ENCODE results near the gene RRAS2.

The RRAS2 gene

DNA sequence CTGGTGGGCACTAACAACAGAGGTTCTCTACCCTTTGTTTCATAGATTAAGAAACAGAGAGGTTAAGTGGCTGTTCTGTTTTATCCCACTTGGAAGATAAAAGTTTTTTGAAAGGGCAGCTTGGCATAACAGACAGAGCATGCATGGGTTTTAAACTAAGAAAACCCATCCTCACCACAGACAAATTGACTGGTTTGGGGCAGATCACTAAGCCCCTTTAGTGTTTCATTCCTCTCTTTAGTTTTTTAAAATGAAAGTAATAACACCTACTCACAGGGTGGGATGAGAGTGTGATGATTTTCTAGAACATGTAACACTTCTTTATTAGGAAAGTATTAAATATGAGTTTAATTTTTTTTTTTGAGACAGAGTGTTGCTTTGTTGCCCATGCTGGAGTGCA lies 12.3 kb upstream of the RRAS2 start:
- peaks cover 2% of the 10 kb centered on the region; the same call in 1 of the 2 replicates for H3K4me1 ChIP-seq (ENCODE audit: control insufficient read depth, insufficient read depth, low read length)
- no peak overlapping the region for H3K27ac ChIP-seq (ENCODE audit: low read length)
- no peaks in the 10 kb centered on the region for H3K27me3 ChIP-seq (ENCODE audit: control insufficient read depth, insufficient read depth, low read length)
- H3K36me3 ChIP-seq (ENCODE audit: control insufficient read depth, insufficient read depth, low read length) = no peaks in the 10 kb centered on the region
- no peaks in the 10 kb centered on the region; the same call in 1 of the 2 replicates for H3K9me3 ChIP-seq (ENCODE audit: control insufficient read depth, insufficient read depth, low read length)
- DNase-seq (ENCODE audit: low read depth, low spot score) = no peak
- no peak overlapping the region for H3K4me3 ChIP-seq (ENCODE audit: low read length)

DNA sequence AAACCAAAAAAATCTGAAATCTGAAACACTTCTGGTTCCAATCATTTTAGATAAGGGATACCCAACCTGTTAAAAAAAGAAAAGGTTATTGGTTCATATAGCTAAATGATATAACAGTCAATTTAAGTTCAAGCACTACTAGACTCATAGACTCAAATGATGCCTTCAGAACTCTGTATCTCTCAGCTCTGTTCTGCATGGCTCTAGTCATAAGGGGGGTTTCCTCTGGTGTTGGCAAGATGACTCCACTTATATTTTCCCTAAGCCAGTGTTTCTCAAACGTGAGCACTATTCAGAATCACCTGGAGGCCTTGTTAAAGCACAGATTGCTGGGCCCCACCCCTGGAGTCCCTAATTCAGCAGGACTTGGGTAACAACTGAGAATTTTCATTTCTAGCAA lies 11.5 kb upstream of the RRAS2 start:
- no peak for DNase-seq (ENCODE audit: low read depth, low spot score)
- WGBS (ENCODE audit: insufficient coverage, insufficient read length) = no CpG with 5 or more reads among the region's 1 CpG
- Histone ChIP-seq H3K27me3 (ENCODE audit: control insufficient read depth, insufficient read depth, low read length) (no peaks in the 10 kb centered on the region), H3K9me3 (ENCODE audit: control insufficient read depth, insufficient read depth, low read length) (no peaks in the 10 kb centered on the region; the same call in 1 of the 2 replicates), H3K4me3 (ENCODE audit: low read length) (no peak overlapping the region), H3K27ac (ENCODE audit: low read length) (no peak overlapping the region), H3K4me1 (ENCODE audit: control insufficient read depth, insufficient read depth, low read length) (peaks cover 2% of the 10 kb centered on the region; the same call in 1 of the 2 replicates), H3K36me3 (ENCODE audit: control insufficient read depth, insufficient read depth, low read length) (no peaks in the 10 kb centered on the region)

DNA sequence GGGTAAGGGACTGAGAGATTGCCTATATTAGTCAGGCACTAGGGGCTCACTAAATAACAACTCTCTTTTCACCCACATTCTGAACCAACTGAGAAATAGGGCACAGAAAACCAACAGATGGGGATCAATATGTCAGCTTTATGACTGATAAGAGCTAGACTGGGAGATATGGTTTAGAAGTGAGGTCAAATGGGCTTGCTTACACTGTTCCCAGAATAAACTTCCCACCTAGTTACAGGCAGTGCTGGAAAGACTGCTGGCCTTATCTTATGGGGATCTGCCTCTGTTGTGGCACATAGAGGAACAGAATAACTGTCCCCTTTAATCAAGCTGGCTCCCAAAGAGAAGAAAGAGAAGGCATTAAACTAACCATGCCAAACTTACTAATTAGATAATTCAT lies 10.6 kb upstream of the RRAS2 start:
- no peak for DNase-seq (ENCODE audit: low read depth, low spot score)
- Histone ChIP-seq H3K27me3 (ENCODE audit: control insufficient read depth, insufficient read depth, low read length) (no peaks in the 10 kb centered on the region), H3K36me3 (ENCODE audit: control insufficient read depth, insufficient read depth, low read length) (no peaks in the 10 kb centered on the region), H3K4me3 (ENCODE audit: low read length) (no peak overlapping the region), H3K4me1 (ENCODE audit: control insufficient read depth, insufficient read depth, low read length) (peaks cover 2% of the 10 kb centered on the region; the same call in 1 of the 2 replicates), H3K9me3 (ENCODE audit: control insufficient read depth, insufficient read depth, low read length) (no peaks in the 10 kb centered on the region; the same call in 1 of the 2 replicates), H3K27ac (ENCODE audit: low read length) (no peak overlapping the region)

DNA sequence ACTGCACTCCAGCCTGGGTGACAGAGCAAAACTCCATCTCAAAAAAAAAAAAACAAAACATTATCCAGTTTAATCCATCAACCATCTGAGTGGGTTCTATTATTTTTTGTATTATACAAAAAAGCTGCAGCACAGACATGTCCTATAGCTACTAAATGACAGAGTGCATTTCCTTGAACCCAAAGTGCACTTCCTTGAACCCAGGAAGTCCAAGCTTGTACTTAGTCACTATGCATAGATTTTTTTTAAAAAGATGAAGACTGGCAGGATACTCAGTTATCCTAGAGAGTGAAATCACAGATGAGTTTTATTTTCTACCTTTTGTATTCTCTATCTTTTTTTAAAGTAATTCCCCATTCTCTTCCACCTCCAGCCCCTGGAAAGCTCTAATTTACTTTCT lies 8.0 kb upstream of the RRAS2 start:
- H3K4me3 ChIP-seq (ENCODE audit: low read length) = no peak overlapping the region
- no peaks in the 10 kb centered on the region for H3K9me3 ChIP-seq (ENCODE audit: control insufficient read depth, insufficient read depth, low read length)
- H3K27ac ChIP-seq (ENCODE audit: low read length) = no peak overlapping the region
- no peaks in the 10 kb centered on the region for H3K36me3 ChIP-seq (ENCODE audit: control insufficient read depth, insufficient read depth, low read length)
- no peak for DNase-seq (ENCODE audit: low read depth, low spot score)
- H3K27me3 ChIP-seq (ENCODE audit: control insufficient read depth, insufficient read depth, low read length) = no peaks in the 10 kb centered on the region
- peaks cover 3% of the 10 kb centered on the region; the same call in 1 of the 2 replicates for H3K4me1 ChIP-seq (ENCODE audit: control insufficient read depth, insufficient read depth, low read length)

DNA sequence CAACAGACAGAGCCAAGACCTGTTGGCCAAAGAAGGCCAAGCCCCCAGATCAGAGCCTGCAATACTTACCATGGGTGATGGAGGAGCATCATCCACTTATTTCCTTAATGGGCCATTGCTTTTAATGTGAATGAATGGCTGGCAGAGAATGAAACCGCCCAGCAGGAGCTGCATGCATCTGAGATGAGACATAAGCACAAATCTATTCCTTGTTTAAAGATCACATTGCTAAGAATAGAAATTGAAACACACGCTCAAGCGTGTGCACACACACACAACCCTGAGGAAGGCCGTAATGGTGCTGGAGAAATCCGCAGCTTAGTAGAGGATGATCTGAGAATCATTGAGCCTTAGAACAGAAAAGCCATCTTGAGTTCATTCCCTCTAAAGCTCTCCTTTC lies 5.3 kb upstream of the RRAS2 start:
- Histone ChIP-seq H3K4me1 (ENCODE audit: control insufficient read depth, insufficient read depth, low read length) (peaks cover 4% of the 10 kb centered on the region; the same call in 1 of the 2 replicates), H3K36me3 (ENCODE audit: control insufficient read depth, insufficient read depth, low read length) (no peaks in the 10 kb centered on the region), H3K27me3 (ENCODE audit: control insufficient read depth, insufficient read depth, low read length) (no peaks in the 10 kb centered on the region), H3K27ac (ENCODE audit: low read length) (no peak overlapping the region), H3K9me3 (ENCODE audit: control insufficient read depth, insufficient read depth, low read length) (no peaks in the 10 kb centered on the region), H3K4me3 (ENCODE audit: low read length) (no peak overlapping the region)
- WGBS (ENCODE audit: insufficient coverage, insufficient read length) = no CpG with 5 or more reads among the region's 5 CpGs
- DNase-seq (ENCODE audit: low read depth, low spot score) = no peak

DNA sequence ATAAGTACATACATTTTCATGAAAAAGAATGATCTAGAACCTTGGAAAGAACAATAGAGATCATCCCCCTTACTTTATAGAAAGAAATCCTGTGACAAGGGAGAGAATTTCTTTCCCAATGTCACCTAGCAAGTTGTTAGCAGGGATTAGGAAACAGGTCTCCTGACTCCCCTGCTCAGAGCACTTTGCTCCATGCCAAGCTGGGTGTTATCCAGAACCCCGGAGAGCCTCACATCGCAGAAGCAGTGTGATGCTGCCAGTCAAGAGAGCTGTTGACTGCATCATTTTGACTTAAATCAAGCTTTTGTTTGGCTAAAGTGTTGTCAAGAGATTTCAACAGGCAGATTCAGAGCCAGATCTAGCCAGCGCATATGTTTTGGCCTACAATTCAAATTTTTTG lies 3.6 kb upstream of the RRAS2 start:
- H3K4me3 ChIP-seq (ENCODE audit: low read length) = no peak overlapping the region
- H3K36me3 ChIP-seq (ENCODE audit: control insufficient read depth, insufficient read depth, low read length) = no peaks in the 10 kb centered on the region
- no CpG with 5 or more reads among the region's 3 CpGs for WGBS (ENCODE audit: insufficient coverage, insufficient read length)
- peaks cover 4% of the 10 kb centered on the region; the same call in 1 of the 2 replicates for H3K4me1 ChIP-seq (ENCODE audit: control insufficient read depth, insufficient read depth, low read length)
- H3K9me3 ChIP-seq (ENCODE audit: control insufficient read depth, insufficient read depth, low read length) = no peaks in the 10 kb centered on the region
- H3K27me3 ChIP-seq (ENCODE audit: control insufficient read depth, insufficient read depth, low read length) = no peaks in the 10 kb centered on the region
- no peak for DNase-seq (ENCODE audit: low read depth, low spot score)
- no peak overlapping the region for H3K27ac ChIP-seq (ENCODE audit: low read length)

DNA sequence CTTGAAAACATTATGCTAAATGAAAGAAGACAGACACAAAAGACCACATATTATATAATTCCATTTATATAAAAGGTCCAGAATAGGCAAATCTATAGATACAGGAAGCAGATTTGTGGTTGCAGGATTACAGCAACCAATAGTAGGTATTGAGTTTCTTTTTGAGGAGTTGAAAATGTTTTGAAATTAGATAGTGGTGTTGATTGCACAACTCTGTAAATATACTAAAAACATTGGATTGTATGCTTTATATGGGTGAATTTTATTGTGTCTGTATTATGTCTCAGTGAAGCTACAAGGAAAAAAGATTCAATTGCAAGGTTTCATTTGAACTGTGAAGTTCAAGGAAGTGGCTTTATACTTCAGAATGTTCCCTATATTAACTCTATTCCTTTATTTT lies 3.0 kb upstream of the RRAS2 start:
- Histone ChIP-seq H3K27ac (ENCODE audit: low read length) (no peak overlapping the region), H3K4me3 (ENCODE audit: low read length) (no peak overlapping the region), H3K27me3 (ENCODE audit: control insufficient read depth, insufficient read depth, low read length) (no peaks in the 10 kb centered on the region), H3K9me3 (ENCODE audit: control insufficient read depth, insufficient read depth, low read length) (no peaks in the 10 kb centered on the region), H3K4me1 (ENCODE audit: control insufficient read depth, insufficient read depth, low read length) (peaks cover 4% of the 10 kb centered on the region; the same call in 1 of the 2 replicates), H3K36me3 (ENCODE audit: control insufficient read depth, insufficient read depth, low read length) (no peaks in the 10 kb centered on the region)
- DNase-seq (ENCODE audit: low read depth, low spot score) = no peak

DNA sequence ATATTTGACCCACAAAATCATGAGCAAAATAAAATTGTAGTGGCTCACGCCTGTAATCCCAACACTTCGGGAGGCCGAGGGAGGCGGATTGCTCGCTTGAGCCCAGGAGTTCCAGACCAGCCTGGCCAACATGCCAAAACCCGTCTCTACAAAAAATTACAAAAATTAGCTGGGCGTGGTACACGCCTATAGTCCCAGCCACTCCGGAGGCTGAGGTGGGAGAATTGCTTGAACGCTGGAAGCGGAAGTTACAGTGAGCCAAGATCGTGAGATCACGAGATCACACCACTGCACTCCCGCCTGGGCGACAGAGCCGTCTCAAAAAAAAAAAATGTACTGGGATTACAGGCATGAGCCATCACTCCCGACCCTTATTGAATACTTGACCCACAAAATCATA lies 2.0 kb upstream of the RRAS2 start:
- Histone ChIP-seq H3K4me1 (ENCODE audit: control insufficient read depth, insufficient read depth, low read length) (peaks cover 4% of the 10 kb centered on the region; the same call in 1 of the 2 replicates), H3K4me3 (ENCODE audit: low read length) (no peak overlapping the region), H3K27me3 (ENCODE audit: control insufficient read depth, insufficient read depth, low read length) (no peaks in the 10 kb centered on the region), H3K36me3 (ENCODE audit: control insufficient read depth, insufficient read depth, low read length) (no peaks in the 10 kb centered on the region), H3K9me3 (ENCODE audit: control insufficient read depth, insufficient read depth, low read length) (no peaks in the 10 kb centered on the region), H3K27ac (ENCODE audit: low read length) (no peak overlapping the region)
- no peak for DNase-seq (ENCODE audit: low read depth, low spot score)
- WGBS (ENCODE audit: insufficient coverage, insufficient read length) = no CpG with 5 or more reads among the region's 17 CpGs

DNA sequence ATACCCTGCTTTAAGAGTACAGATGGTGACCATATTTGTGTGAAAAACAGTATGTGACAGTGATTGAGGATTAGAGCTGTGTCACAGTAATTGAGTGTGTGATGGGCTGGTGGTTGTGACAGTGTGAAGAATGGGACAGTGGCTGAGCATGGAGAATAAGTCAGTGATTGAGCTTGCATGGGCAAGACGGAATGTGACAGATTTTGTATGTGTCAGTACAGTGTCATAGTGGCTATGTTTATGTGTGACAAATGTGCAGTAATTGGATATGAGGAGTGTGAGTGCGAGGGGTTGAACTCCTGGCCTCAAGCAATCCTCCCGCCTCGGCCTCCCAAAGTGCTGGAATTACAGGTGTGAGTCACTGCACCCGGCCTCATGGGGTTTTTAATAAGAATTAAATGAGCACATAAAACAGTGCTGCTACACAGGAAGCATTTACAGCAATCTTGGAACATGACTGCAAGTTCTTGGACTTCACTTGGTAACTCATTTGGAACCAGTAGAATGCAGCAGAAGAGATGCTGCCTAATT lies 583 bp upstream of the RRAS2 start:
- no CpG with 5 or more reads among the region's 5 CpGs for WGBS (ENCODE audit: insufficient coverage, insufficient read length)
- DNase-seq (ENCODE audit: low read depth, low spot score) = no peak
- H3K9me3 ChIP-seq (ENCODE audit: control insufficient read depth, insufficient read depth, low read length) = no peaks in the 10 kb centered on the region
- no peaks in the 10 kb centered on the region for H3K36me3 ChIP-seq (ENCODE audit: control insufficient read depth, insufficient read depth, low read length)
- H3K27ac ChIP-seq (ENCODE audit: low read length) = no peak overlapping the region
- no peak overlapping the region; the same call in 1 of the 2 replicates for H3K4me3 ChIP-seq (ENCODE audit: low read length)
- peaks cover 4% of the 10 kb centered on the region; the same call in 1 of the 2 replicates for H3K4me1 ChIP-seq (ENCODE audit: control insufficient read depth, insufficient read depth, low read length)
- no peaks in the 10 kb centered on the region for H3K27me3 ChIP-seq (ENCODE audit: control insufficient read depth, insufficient read depth, low read length)

DNA sequence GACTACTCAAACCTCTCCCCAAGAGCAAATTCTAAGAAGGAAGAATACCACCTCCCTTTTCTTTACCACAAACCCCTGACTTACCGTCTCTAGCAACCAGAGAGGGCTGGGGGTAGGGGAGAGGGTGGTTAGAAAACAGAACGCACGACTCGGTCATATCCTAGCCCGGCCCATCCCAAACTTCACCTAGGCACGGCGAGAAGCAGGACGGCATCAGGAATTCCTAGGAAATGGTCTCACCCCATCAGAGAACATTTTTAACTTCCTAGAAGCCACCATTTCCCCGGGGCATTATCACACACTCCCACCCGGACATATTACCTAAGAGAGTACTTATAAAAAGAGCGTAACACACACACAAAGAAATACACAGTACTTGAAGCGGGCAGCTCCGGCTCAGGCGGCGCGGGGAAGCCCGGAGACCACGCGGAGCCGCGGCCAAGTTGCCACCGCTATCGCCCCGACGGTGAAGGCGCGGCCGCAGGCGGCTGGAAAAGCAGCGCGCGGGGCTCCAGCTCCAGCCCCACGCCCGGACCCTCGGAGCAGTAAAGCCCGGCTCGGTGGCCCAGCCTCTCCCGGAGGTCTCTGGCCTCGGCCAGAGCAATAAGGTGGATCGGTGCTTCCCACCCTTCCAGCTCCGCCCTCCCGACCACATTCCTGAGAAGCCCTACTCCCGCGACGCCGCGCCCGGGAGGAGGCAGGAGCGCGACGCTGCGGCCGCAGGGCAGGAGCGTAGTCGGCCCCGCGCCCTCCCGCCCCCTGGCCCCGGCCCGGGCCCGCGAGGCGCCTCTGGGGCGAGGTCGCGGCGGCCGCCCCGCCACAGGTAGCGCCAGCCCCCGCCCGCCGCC lies 878 bp downstream of the RRAS2 start:
- H3K27me3 ChIP-seq (ENCODE audit: control insufficient read depth, insufficient read depth, low read length) = no peaks in the 10 kb centered on the region
- H3K4me1 ChIP-seq (ENCODE audit: control insufficient read depth, insufficient read depth, low read length) = peaks cover 4% of the 10 kb centered on the region; the same call in 1 of the 2 replicates
- peak overlapping the region; percentile 92 for H3K4me3 ChIP-seq (ENCODE audit: low read length)
- H3K27ac ChIP-seq (ENCODE audit: low read length) = no peak overlapping the region
- no peak for DNase-seq (ENCODE audit: low read depth, low spot score)
- no peaks in the 10 kb centered on the region for H3K36me3 ChIP-seq (ENCODE audit: control insufficient read depth, insufficient read depth, low read length)
- WGBS (ENCODE audit: insufficient coverage, insufficient read length) = no CpG with 5 or more reads among the region's 73 CpGs
- no peaks in the 10 kb centered on the region for H3K9me3 ChIP-seq (ENCODE audit: control insufficient read depth, insufficient read depth, low read length)

DNA sequence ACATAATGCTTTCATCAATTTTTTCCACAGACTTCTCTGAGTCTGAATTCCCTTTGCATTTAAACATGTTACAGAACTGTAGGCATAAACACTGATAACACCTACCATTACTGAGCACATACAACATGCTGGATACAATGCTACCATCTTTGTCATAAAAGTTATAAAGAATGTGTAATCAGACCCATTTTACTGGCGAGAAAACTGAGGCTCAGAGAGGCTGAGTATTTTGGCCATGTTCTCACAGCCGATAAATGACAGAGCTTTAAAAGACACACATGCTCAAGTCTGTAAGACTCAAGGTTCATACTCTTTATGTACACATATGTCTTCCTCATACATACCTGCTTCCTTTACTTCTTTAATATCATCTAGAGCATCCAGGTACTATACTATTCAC lies 2.6 kb downstream of the RRAS2 start:
- Histone ChIP-seq H3K27me3 (ENCODE audit: control insufficient read depth, insufficient read depth, low read length) (no peaks in the 10 kb centered on the region), H3K9me3 (ENCODE audit: control insufficient read depth, insufficient read depth, low read length) (no peaks in the 10 kb centered on the region), H3K4me3 (ENCODE audit: low read length) (no peak overlapping the region), H3K27ac (ENCODE audit: low read length) (no peak overlapping the region), H3K36me3 (ENCODE audit: control insufficient read depth, insufficient read depth, low read length) (no peaks in the 10 kb centered on the region), H3K4me1 (ENCODE audit: control insufficient read depth, insufficient read depth, low read length) (peaks cover 4% of the 10 kb centered on the region; the same call in 1 of the 2 replicates)
- no CpG with 5 or more reads among the region's 2 CpGs for WGBS (ENCODE audit: insufficient coverage, insufficient read length)
- DNase-seq (ENCODE audit: low read depth, low spot score) = no peak
